Heart right ventricle (tissue), 16 donors: ENCODE data around the gene KRTAP10-6. TPM values are rescaled to one million over a fixed set of nuclear protein-coding genes. Genes with fewer than 3 reads are reported as not detected.
A peak's percentile ranks its signal among the peaks of the same experiment; 100 is the strongest.

ENCODE experiments used
- ATAC-seq, 8 donors: fragments of 200-7000 bp; cut with Tn5 transposase; one replicate each; pipeline ENCODE4 v1.9.1; 2020; ENCODE audit warnings: mild to moderate bottlenecking in 8 of 8, moderate library complexity in 8 of 8, moderate number of reproducible peaks in 1 of 8
- DNase-seq, 2 donors: peaks; one replicate each; pipeline ENCODE4 v3.0.0-alpha.2; 2020
- H3K27ac ChIP-seq, 10 donors: fragments of 200-600 bp; sonication (generic) in 2 of 10; one replicate each; pipeline versions ENCODE4 v1.5.0 to v1.8.0; 2020 to 2022; ENCODE audit warnings: mild to moderate bottlenecking in 3 of 10
- H3K27me3 ChIP-seq, 7 donors: fragments of 200-600 bp; one replicate each; pipeline ENCODE4 v1.8.0; 2021 to 2022; ENCODE audit warnings: mild to moderate bottlenecking in 2 of 7
- H3K36me3 ChIP-seq, 9 donors: fragments of 200-600 bp; sonication (generic) in 1 of 9; one replicate each; pipeline versions ENCODE4 v1.5.0 to v1.8.0; 2020 to 2022; ENCODE audit warnings: mild to moderate bottlenecking in 2 of 9
- H3K4me1 ChIP-seq, 9 donors: fragments of 200-600 bp; sonication (generic) in 1 of 9; one replicate each; pipeline versions ENCODE4 v1.5.0 to v1.8.0; 2020 to 2022; ENCODE audit warnings: mild to moderate bottlenecking in 4 of 9
- H3K4me3 ChIP-seq, 10 donors: fragments of 200-600 bp; sonication (generic) in 2 of 10; one replicate each; pipeline versions ENCODE4 v1.5.0 to v1.8.0; 2020 to 2022; ENCODE audit warnings: mild to moderate bottlenecking in 7 of 10, moderate library complexity in 2 of 10
- H3K9me3 ChIP-seq, 11 donors: fragments of 200-600 bp in 10 of 11; sonication (generic) in 2 of 11; one replicate each; pipeline versions ENCODE4 v1.5.0 to v1.8.0; 2013 to 2022; ENCODE audit warnings: mild to moderate bottlenecking in 2 of 11, control low read depth in 1 of 11, moderate library complexity in 1 of 11
- WGBS, 2 donors: extraction: QIAGEN DNeasy Blood & Tissue Kit; methylation state at CpG; one replicate each; pipeline ENCODE4 v1.1.7; 2013; ENCODE audit warnings: inconsistent platforms in 1 of 2; 5-methylcytosine and 5-hydroxymethylcytosine counted together
- intact Hi-C, 10 donors: fragments of 100-400 bp; cut with DNase I; formaldehyde crosslinking; loops; one replicate each; pipeline versions ENCODE4 v1.11.1 to v1.14.2; 2022
- polyA plus RNA-seq, 2 donors: library from polyadenylated mRNA; stranded (reverse); fragments of 200-250 nt; gene quantifications; one replicate each; pipeline ENCODE4 v1.2.3, GENCODE V29; 2013
- total RNA-seq, 10 donors: library from RNA; stranded (reverse); fragmentation: NEBNext Ultra II Directional in 3 of 10; extraction: Animal tissue kit (Norgen Biotek cat#: 25700) in 3 of 10; gene quantifications; one replicate each; pipeline versions ENCODE4 v1.2.1 to v1.2.4, GENCODE V29; 2021 to 2023
- TF ChIP-seq, protein P1 (sequence below), 9 donors: fragments of 200-600 bp; sonication (generic) in 2 of 9; IDR thresholded peaks; one replicate each; pipeline versions ENCODE4 v1.5.0 to v1.8.0; 2021 to 2022; ENCODE audit warnings: antibody characterized with exemption in 9 of 9, mild to moderate bottlenecking in 5 of 9, moderate library complexity in 1 of 9
- donor health status: Arrhythmogenic right ventricular cardiomyopathy.
- donor health status: ischemic (EF 13 %, LVEDD 7.1; RV severe dilation, severe dysfunction).
- donor health status: healthy with polysubstance abuse.
- donor health status: DM: no; HTN: yes; CAD: no.
- donor health status: DM: no; HTN: no; CAD: no.
- donor health status: ischemic (EF 25% LVEDD 6.9; RV normal size, moderate dysfunction).
- donor health status: ischemic (EF 25% LVEDD 5.7; RV mildly dilated, moderate dysfunction).
- donor health status: healthy.
- donor health status: DM: yes; HTN: yes; CAD: no.
- donor health status: Ischemic cardiomyopathy.
- donor health status: ischemic (EF 35%, LVEDD 5.7; RV mildly dilated, moderate dysfunction).
- donor health status: nonischemic (EF 11% LVEDD 7.7; RV severe dilation, severe dysfunction).
- donor health status: DM: yes; HTN: yes; CAD: no.
- donor health status: PGD.
- donor health status: ischemic (EF 29% LVEDD 5.4; RV normal size, mild dysfunction).
- donor health status: nonischemic (EF 23%, LVEDD 6.1; RV moderate dilation, normal function).

KRTAP10-6 gene
- total and polyA plus RNA-seq, 12 donors, result not detected

DNA sequence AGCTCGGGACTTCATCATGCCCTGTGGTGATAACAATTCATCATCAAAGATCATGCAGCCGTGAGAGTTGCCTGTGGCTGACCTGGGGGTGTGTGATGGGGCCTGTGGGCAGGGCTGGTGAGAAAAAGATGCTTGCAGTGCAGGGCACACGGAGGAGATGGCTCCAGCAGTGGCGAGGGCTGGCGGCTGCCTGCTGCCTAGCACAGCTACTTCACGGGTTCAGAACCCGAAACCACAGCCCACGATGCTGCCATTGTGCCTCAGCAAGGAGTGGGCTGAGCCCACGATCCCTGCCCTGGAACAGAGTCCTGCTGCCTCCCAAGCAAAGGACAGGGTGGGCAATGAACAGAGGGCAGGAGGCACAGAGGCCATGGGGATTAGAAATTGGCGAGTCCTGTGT lies 34.0 kb upstream of the KRTAP10-6 start:
- no peak for DNase-seq
- Histone ChIP-seq H3K27me3 (peaks cover 0 to 31% (median 0%) of the 10 kb centered on the region in 7 donors), H3K27ac (no peak overlapping the region), H3K36me3 (no peaks in the 10 kb centered on the region), H3K4me3 (no peak overlapping the region), H3K4me1 (peaks cover 0 to 7% (median 0%) of the 10 kb centered on the region in 9 donors), H3K9me3 (peaks cover 0 to 44% (median 16%) of the 10 kb centered on the region in 11 donors)
- TF ChIP-seq, protein P1, sequence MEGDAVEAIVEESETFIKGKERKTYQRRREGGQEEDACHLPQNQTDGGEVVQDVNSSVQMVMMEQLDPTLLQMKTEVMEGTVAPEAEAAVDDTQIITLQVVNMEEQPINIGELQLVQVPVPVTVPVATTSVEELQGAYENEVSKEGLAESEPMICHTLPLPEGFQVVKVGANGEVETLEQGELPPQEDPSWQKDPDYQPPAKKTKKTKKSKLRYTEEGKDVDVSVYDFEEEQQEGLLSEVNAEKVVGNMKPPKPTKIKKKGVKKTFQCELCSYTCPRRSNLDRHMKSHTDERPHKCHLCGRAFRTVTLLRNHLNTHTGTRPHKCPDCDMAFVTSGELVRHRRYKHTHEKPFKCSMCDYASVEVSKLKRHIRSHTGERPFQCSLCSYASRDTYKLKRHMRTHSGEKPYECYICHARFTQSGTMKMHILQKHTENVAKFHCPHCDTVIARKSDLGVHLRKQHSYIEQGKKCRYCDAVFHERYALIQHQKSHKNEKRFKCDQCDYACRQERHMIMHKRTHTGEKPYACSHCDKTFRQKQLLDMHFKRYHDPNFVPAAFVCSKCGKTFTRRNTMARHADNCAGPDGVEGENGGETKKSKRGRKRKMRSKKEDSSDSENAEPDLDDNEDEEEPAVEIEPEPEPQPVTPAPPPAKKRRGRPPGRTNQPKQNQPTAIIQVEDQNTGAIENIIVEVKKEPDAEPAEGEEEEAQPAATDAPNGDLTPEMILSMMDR (IDR thresholded peaks at IDR 0.05), result no peak
- peak in 2 of 8 donors; percentile 23 to 36 for ATAC-seq
- intact Hi-C loops, result loop anchor here in 1 of 10 donors (10.0 kb wide), 1 partner anchor 159 kb away; no protein-coding TSS in a partner anchor
- 75 to 76% methylated on average over 10 of the region's 10 CpGs for WGBS, 2 donors

DNA sequence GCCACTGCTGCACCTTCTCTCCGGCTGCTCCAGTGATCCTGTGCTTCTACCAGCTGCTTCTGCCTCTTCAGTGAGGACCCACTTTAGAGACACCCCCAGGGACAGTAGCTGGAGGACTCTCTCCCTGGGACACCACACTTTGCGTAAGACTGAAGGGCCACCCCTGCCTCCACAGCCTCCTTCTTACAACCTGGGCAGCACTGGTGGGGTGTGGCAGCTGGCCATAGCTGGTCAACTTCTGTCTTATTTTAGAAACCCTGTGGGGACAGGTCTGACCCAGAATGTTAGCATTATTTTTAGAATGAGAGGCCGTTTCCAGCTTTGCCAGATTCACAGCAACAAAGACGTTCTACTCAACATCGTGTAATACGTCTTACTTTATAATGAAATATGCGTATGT lies 33.5 kb upstream of the KRTAP10-6 start:
- Histone ChIP-seq H3K27ac (no peak overlapping the region), H3K9me3 (peaks cover 0 to 44% (median 15%) of the 10 kb centered on the region in 11 donors), H3K4me1 (peaks cover 0 to 7% (median 0%) of the 10 kb centered on the region in 9 donors), H3K36me3 (no peaks in the 10 kb centered on the region), H3K4me3 (no peak overlapping the region), H3K27me3 (peaks cover 0 to 31% (median 0%) of the 10 kb centered on the region in 7 donors)
- WGBS, 2 donors, result 77 to 79% methylated on average over 7 of the region's 7 CpGs
- TF ChIP-seq, protein P1 (IDR thresholded peaks at IDR 0.05), result no peak
- intact Hi-C loops, result loop anchor here in 1 of 10 donors (10.0 kb wide), 1 partner anchor 159 kb away; no protein-coding TSS in a partner anchor
- ATAC-seq (peak in 1 of 8 donors; percentile 59), DNase-seq (no peak)

DNA sequence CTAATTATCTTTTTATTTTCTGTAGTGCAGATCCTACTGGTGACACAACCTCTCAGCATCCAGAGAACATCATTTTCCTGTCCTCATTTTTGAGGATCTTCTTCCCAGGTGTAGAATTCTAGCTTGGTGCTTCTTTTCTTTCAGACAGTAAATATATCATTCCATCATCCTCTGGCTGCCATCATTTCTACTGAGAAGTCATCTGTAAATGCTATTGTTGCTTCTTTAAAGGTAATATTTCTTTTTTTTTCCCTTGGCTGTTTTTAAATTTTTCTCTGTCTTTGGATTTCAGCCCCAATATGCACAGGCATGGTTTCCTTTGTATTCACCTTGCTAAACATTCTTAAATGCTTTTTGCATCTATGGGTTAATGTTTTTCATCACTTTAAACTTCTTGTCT lies 31.3 kb upstream of the KRTAP10-6 start:
- no peak for ATAC-seq

DNA sequence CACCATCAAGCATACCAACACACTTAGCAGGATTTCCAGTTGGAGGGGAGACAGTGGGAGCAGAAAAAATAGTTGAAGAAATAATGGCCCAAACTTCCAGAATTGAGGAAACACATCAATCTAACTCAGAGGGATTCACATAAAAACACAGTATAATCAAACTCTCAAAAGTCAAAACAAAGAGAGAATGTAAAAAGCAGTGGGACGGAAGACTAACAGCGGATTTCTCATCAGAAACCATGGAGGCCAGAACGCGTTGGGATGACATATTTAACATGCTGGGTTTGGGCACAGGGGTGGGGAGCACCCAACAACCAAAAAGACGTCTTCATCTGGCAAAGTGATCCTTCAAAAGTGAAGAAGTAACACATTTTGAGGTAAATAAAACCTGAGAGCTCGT lies 27.6 kb upstream of the KRTAP10-6 start:
- TF ChIP-seq, protein P1 (IDR thresholded peaks at IDR 0.05), result no peak
- H3K27ac ChIP-seq, result peak overlapping the region in 1 of 10 donors; percentile 71
- no peak for ATAC-seq
- H3K36me3 ChIP-seq, result no peaks in the 10 kb centered on the region
- H3K9me3 ChIP-seq, result peaks cover 0 to 46% (median 15%) of the 10 kb centered on the region in 11 donors
- WGBS, 2 donors, result 85 to 86% methylated on average over 6 of the region's 6 CpGs
- peaks cover 0 to 6% (median 0%) of the 10 kb centered on the region in 9 donors for H3K4me1 ChIP-seq
- H3K4me3 ChIP-seq, result no peak overlapping the region
- peaks cover 0 to 16% (median 3%) of the 10 kb centered on the region in 7 donors for H3K27me3 ChIP-seq
- intact Hi-C loops, result loop anchor here in 2 of 10 donors (10.0 kb wide), 2 partner anchors 125 to 165 kb away; no protein-coding TSS in a partner anchor
- DNase-seq, result no peak

More for the DNA sequence above, 31.3 kb upstream of the KRTAP10-6 start:
- Histone ChIP-seq H3K27me3 (peaks cover 0 to 24% (median 0%) of the 10 kb centered on the region in 7 donors), H3K9me3 (peaks cover 0 to 51% (median 15%) of the 10 kb centered on the region in 11 donors), H3K4me3 (no peak overlapping the region), H3K36me3 (no peaks in the 10 kb centered on the region), H3K4me1 (peaks cover 0 to 7% (median 0%) of the 10 kb centered on the region in 9 donors), H3K27ac (no peak overlapping the region)
- no peak for DNase-seq
- TF ChIP-seq, protein P1 (IDR thresholded peaks at IDR 0.05), result no peak
- intact Hi-C loops, result loop anchor here in 1 of 10 donors (10.0 kb wide), 1 partner anchor 161 kb away; no protein-coding TSS in a partner anchor
